Measurements from ENCODE around the gene ECT2L.

ECT2L gene

DNA sequence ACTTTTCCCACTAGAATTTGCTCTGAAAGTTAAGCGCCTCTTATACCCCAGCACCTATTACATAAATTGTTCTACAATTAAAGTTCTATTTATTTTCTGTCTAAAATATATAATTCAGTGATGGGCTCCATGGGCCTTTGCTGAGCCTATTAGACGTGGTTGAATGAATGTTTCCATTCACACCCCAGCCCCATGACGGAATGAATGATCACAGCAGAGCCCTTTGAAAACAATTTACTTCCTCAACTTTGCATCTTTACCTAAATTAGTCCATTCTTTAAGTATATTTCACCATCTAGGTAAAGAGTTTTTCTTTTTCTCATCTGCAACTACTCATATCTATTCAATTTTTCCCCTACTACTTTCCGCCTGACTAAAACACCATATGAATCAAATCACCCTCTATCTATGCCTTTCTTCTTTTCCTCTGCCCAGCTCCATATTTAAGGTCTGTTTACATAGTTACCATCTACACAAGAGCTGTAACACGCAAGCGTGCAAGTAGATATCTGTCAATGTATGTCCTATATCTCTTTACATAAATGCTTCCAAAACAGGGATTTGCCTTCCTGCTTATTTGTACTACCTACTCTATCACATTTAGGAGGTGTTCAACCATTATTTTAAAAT, 69.7 kb downstream of the ECT2L start:
- ChIA-PET CTCF (interaction anchor here (0.6 kb wide), 1 partner anchor 50 kb away, joined by 5 read pairs; no protein-coding TSS in a partner anchor), POLR2A (ENCODE audit: low non-redundant PET) (no interaction called here)
- no peak for DNase-seq (ENCODE audit: low spot score)
- TF ChIP-seq, protein P1, sequence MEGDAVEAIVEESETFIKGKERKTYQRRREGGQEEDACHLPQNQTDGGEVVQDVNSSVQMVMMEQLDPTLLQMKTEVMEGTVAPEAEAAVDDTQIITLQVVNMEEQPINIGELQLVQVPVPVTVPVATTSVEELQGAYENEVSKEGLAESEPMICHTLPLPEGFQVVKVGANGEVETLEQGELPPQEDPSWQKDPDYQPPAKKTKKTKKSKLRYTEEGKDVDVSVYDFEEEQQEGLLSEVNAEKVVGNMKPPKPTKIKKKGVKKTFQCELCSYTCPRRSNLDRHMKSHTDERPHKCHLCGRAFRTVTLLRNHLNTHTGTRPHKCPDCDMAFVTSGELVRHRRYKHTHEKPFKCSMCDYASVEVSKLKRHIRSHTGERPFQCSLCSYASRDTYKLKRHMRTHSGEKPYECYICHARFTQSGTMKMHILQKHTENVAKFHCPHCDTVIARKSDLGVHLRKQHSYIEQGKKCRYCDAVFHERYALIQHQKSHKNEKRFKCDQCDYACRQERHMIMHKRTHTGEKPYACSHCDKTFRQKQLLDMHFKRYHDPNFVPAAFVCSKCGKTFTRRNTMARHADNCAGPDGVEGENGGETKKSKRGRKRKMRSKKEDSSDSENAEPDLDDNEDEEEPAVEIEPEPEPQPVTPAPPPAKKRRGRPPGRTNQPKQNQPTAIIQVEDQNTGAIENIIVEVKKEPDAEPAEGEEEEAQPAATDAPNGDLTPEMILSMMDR (conservative IDR thresholded peaks at IDR 0.05; ENCODE audit: low read depth) = no peak
- H3K27ac ChIP-seq = no peak overlapping the region

DNA sequence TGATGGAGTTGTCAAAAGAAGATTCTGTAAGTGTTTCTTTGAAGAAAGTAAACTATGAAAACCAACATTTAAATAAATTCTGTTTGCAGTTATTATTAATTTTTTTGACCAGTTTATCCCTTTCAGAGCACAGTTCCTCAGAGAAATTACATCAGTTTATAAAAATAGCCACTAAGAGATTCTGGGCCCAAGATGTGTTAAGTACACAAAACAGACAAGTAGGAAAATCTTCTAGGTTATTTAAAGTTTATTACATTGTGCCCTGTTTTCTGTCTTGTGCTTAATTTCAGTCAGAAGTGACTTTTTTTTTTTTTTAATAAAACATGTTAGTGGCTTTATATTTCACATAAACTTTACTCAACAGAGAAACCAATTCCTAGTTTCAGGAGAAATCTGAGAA, 72.3 kb downstream of the ECT2L start:
- DNase-seq (ENCODE audit: low spot score) = no peak
- ChIA-PET POLR2A (ENCODE audit: low non-redundant PET) (no interaction called here), CTCF (no interaction called here)
- TF ChIP-seq, protein P1 (conservative IDR thresholded peaks at IDR 0.05; ENCODE audit: low read depth) = no peak
- no peak overlapping the region for H3K27ac ChIP-seq

DNA sequence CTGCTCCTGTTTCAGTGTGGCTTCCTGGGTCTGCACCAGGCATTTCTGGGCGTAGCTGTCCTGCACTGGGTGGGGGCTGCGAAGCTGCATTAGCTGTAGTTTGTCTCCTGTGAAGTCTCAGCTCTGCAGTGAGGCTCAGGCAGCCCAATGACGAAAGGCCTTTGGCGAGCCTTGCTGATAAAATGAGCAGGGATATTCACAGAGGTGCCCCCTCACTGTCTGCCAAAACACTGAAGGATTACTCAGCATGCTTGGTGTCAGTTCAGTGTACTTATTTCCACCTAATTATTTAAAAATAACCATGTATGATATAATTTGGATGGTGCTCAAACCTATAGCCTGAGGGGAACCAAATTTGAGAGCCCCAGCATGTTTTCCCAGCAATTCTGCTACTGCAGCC, 73.5 kb downstream of the ECT2L start:
- ChIA-PET POLR2A (ENCODE audit: low non-redundant PET) (no interaction called here), CTCF (no interaction called here)
- TF ChIP-seq, protein P1 (conservative IDR thresholded peaks at IDR 0.05; ENCODE audit: low read depth) = no peak
- DNase-seq (ENCODE audit: low spot score) = no peak
- no peak overlapping the region for H3K27ac ChIP-seq

DNA sequence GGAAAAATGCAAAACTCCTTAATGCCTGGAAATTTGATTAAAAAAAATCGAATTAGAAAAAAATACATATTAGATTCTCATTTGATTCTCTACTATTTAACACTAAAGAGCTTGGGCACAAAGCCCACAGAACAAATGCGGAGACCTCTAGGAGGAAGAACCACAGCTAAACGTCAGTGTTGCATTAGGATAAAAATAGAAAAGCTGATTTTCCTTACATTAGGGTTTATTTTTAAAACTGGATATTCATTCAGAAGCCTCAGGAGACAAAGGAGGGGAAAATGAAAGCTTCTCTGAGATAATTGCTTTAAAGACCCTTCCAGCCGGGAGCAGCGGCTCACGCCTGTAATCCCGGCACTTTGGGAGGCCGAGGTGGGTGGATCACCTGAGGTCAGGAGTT, 77.3 kb downstream of the ECT2L start:
- POLR2A ChIA-PET (ENCODE audit: low non-redundant PET) = no interaction called here
- no peak for DNase-seq (ENCODE audit: low spot score)
- TF ChIP-seq, protein P1 (conservative IDR thresholded peaks at IDR 0.05; ENCODE audit: low read depth) = no peak
- CTCF ChIA-PET = no interaction called here
- no peak overlapping the region for H3K27ac ChIP-seq

DNA sequence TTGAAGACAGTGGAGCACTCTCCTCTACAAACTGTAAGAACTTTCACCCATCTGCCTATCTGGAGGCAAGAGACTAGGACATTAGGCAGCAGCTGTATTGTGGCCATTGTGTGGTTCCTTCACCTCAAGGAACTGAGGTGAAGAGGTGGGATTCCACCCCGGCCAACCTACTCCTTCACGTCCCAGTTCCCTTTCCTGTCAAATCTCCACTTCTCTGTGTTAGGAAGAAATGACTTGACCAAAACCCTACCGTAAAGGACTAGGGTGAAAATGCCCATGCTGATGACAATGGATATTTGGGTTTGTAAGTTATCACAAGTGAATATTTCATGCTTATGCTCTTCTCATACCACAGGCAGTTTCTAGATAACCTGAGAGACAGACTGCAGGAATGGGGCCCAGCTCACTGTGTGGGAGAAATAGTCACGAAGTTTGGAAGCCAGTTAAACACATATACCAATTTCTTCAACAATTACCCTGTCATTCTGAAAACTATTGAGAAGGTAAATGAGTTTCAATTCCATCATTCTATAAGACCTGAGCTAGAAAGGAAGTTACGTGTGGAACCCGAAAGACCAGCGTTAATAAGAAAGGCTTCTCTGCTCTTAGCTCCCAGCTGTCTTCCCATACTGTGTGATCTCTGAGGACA, 86.6 kb downstream of the ECT2L start:
- no peak for DNase-seq (ENCODE audit: low spot score)
- H3K27ac ChIP-seq = no peak overlapping the region
- ChIA-PET POLR2A (ENCODE audit: low non-redundant PET) (no interaction called here), CTCF (interaction anchor here (0.9 kb wide), 1 partner anchor 11 kb away, joined by 3 read pairs; no protein-coding TSS in a partner anchor)
- TF ChIP-seq, protein P1 (conservative IDR thresholded peaks at IDR 0.05; ENCODE audit: low read depth) = no peak

DNA sequence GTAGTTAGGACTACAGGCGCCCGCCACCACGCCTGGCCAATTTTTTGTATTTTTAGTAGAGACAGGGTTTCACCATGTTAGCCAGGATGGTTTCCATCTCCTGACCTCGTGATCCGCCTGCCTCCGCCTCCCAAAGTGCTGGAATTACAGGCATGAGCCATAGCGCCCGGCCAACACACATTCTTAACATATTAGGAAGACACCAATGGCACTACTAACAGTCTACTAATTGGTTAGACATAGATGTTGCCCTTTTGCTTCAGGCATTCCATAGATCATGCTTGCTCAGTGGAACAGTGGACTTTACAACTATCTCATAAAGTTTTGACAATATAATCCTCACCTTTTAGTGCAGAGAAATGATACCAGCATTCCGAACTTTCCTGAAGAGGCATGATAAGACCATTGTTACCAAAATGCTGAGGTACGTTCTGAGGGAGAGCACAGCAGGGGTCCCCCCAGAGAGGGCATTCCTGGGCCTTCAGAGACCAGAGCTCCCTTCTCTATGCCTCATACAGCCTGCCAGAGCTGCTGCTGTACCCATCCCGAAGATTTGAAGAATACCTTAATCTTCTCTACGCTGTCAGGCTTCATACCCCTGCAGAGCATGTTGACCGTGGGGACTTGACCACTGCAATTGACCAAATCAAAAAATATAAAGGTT, 89.4 kb downstream of the ECT2L start:
- DNase-seq (ENCODE audit: low spot score) = no peak
- ChIA-PET CTCF (no interaction called here), POLR2A (ENCODE audit: low non-redundant PET) (no interaction called here)
- no peak overlapping the region for H3K27ac ChIP-seq
- TF ChIP-seq, protein P1 (conservative IDR thresholded peaks at IDR 0.05; ENCODE audit: low read depth) = no peak

Measured in RWPE1 (cell line).